MM.1S (cell line): Measurements from ENCODE around the gene DOK3.

Experiments
- EZH2 ChIP-seq: fragments of 300-600 bp; sonication (generic); optimal IDR thresholded peaks from 2 replicates; pipeline ENCODE3; 2017; ENCODE audit warnings: low read depth, mild to moderate bottlenecking, antibody characterized with exemption, low read length, mixed read lengths
- EZH2phosphoT487 ChIP-seq: fragments of 300-600 bp; sonication (generic); IDR thresholded peaks from 2 replicates; pipeline ENCODE4 v1.6.1; 2018; ENCODE audit warnings: antibody characterized with exemption, low read length
- TF ChIP-seq, protein P1 (sequence below): fragments of 300-600 bp; sonication (generic); IDR thresholded peaks from 2 replicates; pipeline ENCODE4 v1.5.1; 2016; ENCODE audit warnings: antibody characterized with exemption, low read length, mixed read lengths

- TF ChIP-seq EZH2, result no peak
- no peak for TF ChIP-seq EZH2phosphoT487
- TF ChIP-seq, protein P1, sequence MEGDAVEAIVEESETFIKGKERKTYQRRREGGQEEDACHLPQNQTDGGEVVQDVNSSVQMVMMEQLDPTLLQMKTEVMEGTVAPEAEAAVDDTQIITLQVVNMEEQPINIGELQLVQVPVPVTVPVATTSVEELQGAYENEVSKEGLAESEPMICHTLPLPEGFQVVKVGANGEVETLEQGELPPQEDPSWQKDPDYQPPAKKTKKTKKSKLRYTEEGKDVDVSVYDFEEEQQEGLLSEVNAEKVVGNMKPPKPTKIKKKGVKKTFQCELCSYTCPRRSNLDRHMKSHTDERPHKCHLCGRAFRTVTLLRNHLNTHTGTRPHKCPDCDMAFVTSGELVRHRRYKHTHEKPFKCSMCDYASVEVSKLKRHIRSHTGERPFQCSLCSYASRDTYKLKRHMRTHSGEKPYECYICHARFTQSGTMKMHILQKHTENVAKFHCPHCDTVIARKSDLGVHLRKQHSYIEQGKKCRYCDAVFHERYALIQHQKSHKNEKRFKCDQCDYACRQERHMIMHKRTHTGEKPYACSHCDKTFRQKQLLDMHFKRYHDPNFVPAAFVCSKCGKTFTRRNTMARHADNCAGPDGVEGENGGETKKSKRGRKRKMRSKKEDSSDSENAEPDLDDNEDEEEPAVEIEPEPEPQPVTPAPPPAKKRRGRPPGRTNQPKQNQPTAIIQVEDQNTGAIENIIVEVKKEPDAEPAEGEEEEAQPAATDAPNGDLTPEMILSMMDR, result no peak
These were observed 27.2 kb downstream of the DOK3 start for GRCh38 chr5:177482359-177482795.
